ENCODE results near the gene DDX27. TPM values are rescaled to one million over a fixed set of nuclear protein-coding genes. Genes with fewer than 3 reads are reported as not detected.

DDX27 gene
- total RNA-seq, 1 donor from 2014 or later: 30.5 TPM

DNA sequence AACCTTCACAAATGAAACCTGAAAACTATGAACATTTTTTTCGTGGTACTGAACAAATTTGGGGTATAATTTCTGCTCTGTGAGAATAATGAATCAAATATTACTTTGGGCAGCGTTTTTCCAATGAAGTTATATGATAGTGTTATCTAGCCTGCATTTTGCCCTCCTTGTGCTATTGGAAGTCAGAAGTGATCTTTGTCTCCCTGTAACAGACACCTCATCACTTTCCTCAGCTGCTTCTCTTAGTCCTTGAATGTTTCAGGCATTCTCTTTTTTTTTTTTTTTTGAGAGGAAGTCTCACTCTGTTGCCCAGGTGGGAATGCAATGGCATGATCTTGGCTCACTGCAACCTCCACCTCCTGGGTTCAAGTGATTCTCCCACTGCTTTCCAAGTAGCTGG is 10.2 kb downstream of the DDX27 start:
- H3K4me3 Mint-ChIP-seq (ENCODE audit: unreplicated experiment): no peak overlapping the region

DNA sequence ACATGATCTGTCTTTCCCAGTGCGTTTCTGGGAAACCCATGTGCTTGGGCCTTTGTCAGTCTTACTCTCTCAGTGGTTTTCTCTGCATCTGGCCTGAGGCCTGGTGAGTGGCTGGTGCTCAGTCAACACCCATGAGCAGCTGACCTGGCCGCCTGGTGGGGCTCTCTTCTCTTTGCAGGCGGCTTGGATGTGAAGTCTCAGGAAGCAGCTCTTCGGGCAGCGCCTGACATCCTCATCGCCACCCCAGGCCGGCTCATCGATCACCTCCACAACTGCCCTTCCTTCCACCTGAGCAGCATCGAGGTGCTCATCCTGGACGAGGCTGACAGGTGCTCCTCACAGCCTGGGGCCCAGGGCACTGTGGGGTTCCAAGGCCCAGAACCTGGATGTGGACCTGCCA is 10.8 kb downstream of the DDX27 start:
- peaks cover 2% of the 10 kb centered on the region for H3K4me1 Mint-ChIP-seq (ENCODE audit: unreplicated experiment)
- no peak overlapping the region for H3K4me3 Mint-ChIP-seq (ENCODE audit: unreplicated experiment)
- H3K36me3 Mint-ChIP-seq (ENCODE audit: unreplicated experiment): peaks cover 60% of the 10 kb centered on the region
- H3K27ac Mint-ChIP-seq (ENCODE audit: unreplicated experiment): no peak overlapping the region
- TF ChIP-seq, protein P1, sequence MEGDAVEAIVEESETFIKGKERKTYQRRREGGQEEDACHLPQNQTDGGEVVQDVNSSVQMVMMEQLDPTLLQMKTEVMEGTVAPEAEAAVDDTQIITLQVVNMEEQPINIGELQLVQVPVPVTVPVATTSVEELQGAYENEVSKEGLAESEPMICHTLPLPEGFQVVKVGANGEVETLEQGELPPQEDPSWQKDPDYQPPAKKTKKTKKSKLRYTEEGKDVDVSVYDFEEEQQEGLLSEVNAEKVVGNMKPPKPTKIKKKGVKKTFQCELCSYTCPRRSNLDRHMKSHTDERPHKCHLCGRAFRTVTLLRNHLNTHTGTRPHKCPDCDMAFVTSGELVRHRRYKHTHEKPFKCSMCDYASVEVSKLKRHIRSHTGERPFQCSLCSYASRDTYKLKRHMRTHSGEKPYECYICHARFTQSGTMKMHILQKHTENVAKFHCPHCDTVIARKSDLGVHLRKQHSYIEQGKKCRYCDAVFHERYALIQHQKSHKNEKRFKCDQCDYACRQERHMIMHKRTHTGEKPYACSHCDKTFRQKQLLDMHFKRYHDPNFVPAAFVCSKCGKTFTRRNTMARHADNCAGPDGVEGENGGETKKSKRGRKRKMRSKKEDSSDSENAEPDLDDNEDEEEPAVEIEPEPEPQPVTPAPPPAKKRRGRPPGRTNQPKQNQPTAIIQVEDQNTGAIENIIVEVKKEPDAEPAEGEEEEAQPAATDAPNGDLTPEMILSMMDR (IDR thresholded peaks at IDR 0.05): no peak
- DNase-seq (ENCODE audit: extremely low spot score, unreplicated experiment): no peak
- H3K9me3 Mint-ChIP-seq (ENCODE audit: unreplicated experiment): no peaks in the 10 kb centered on the region
- H3K27me3 Mint-ChIP-seq (ENCODE audit: unreplicated experiment): no peaks in the 10 kb centered on the region

More for the DNA sequence above, 10.2 kb downstream of the DDX27 start:
- TF ChIP-seq, protein P1 (IDR thresholded peaks at IDR 0.05): no peak
- DNase-seq (ENCODE audit: extremely low spot score, unreplicated experiment): no peak
- Mint-ChIP-seq H3K4me1 (ENCODE audit: unreplicated experiment) (peaks cover 2% of the 10 kb centered on the region), H3K27ac (ENCODE audit: unreplicated experiment) (no peak overlapping the region), H3K27me3 (ENCODE audit: unreplicated experiment) (no peaks in the 10 kb centered on the region), H3K36me3 (ENCODE audit: unreplicated experiment) (peaks cover 60% of the 10 kb centered on the region), H3K9me3 (ENCODE audit: unreplicated experiment) (no peaks in the 10 kb centered on the region)

DNA sequence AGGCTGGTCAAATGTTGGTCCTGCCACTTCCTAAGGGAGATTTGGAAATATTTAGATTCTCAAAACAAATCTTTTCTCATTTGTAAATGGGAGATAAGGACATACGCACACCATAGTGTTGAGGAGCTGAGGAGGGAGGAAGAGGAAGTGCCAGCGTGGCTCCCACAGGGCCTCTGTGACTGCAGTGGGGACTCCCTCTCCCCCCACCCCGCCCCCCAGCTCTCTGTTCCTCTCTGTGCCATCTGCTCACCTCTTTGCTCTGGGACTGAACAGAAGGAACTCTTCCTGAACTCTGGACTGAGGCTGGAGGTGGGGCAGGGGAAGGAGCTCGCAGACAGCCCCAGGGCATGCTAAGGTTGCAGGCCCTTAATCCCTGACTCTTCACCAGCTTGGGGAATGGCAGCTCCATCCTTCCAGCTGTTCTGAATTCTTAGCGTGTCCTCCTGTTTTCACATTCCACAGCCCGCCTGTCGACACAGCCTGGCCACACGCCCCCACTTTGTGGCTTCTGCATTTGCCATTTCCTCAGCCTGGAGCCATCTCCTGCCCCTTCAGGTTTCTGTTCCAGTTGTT is 11.4 kb downstream of the DDX27 start:
- no peaks in the 10 kb centered on the region for H3K9me3 Mint-ChIP-seq (ENCODE audit: unreplicated experiment)

DNA sequence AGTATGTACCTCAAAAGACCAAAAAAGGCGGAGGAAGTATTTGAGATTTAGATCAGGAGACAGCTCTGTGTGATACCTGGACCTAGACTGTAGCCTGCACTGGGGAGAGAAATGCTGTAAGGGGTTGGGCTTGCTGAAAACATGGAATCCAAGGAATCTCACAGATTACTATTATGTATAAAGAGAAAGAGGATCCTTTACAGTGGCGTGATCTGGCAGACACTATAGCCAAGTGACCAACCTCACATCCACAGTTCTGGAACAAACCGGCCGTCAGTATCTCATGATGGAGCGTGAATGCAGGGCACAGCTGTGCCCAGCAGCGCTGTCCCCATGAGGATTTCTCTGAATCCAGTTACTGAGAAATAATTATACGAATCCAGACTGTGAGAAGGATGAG is 12.3 kb downstream of the DDX27 start:
- Mint-ChIP-seq H3K9me3 (ENCODE audit: unreplicated experiment) (no peaks in the 10 kb centered on the region), H3K36me3 (ENCODE audit: unreplicated experiment) (peaks cover 47% of the 10 kb centered on the region), H3K27ac (ENCODE audit: unreplicated experiment) (no peak overlapping the region), H3K27me3 (ENCODE audit: unreplicated experiment) (no peaks in the 10 kb centered on the region), H3K4me1 (ENCODE audit: unreplicated experiment) (peaks cover 2% of the 10 kb centered on the region), H3K4me3 (ENCODE audit: unreplicated experiment) (no peak overlapping the region)
- DNase-seq (ENCODE audit: extremely low spot score, unreplicated experiment): no peak
- TF ChIP-seq, protein P1 (IDR thresholded peaks at IDR 0.05): no peak

More for the DNA sequence above, 11.4 kb downstream of the DDX27 start:
- Mint-ChIP-seq H3K36me3 (ENCODE audit: unreplicated experiment) (peaks cover 55% of the 10 kb centered on the region), H3K4me1 (ENCODE audit: unreplicated experiment) (peaks cover 2% of the 10 kb centered on the region), H3K27ac (ENCODE audit: unreplicated experiment) (no peak overlapping the region), H3K27me3 (ENCODE audit: unreplicated experiment) (no peaks in the 10 kb centered on the region), H3K4me3 (ENCODE audit: unreplicated experiment) (no peak overlapping the region)
- no peak for DNase-seq (ENCODE audit: extremely low spot score, unreplicated experiment)
- TF ChIP-seq, protein P1 (IDR thresholded peaks at IDR 0.05): no peak

DNA sequence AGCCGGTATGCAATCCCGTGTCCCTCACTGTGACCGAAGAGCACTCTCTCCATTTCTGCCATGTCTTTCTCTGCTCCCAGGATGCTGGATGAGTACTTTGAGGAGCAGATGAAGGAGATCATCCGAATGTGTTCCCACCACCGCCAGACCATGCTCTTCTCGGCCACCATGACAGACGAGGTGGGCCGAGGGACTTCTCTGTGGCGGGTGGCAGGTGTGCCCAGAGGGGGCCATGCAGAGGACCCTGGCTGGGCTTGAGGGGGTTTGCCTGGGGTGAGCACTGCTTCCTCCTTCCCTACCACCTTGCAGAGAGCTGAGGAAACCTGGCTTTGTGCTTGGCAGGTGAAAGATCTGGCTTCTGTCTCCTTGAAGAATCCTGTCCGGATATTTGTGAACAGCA is 14.0 kb downstream of the DDX27 start:
- Mint-ChIP-seq H3K27ac (ENCODE audit: unreplicated experiment) (no peak overlapping the region), H3K36me3 (ENCODE audit: unreplicated experiment) (peaks cover 44% of the 10 kb centered on the region), H3K9me3 (ENCODE audit: unreplicated experiment) (no peaks in the 10 kb centered on the region), H3K4me3 (ENCODE audit: unreplicated experiment) (no peak overlapping the region), H3K27me3 (ENCODE audit: unreplicated experiment) (no peaks in the 10 kb centered on the region), H3K4me1 (ENCODE audit: unreplicated experiment) (peaks cover 2% of the 10 kb centered on the region)
- TF ChIP-seq, protein P1 (IDR thresholded peaks at IDR 0.05): no peak
- DNase-seq (ENCODE audit: extremely low spot score, unreplicated experiment): no peak

Data from osteocyte (in vitro differentiated cells).